MM.1S (cell line): ENCODE data around the gene B3GAT3.

ENCODE experiments used
- DNase-seq: peaks from one replicate; pipeline ENCODE4 v3.0.0-alpha.2; 2015
- H2AFZ ChIP-seq: fragments of 300-600 bp; sonication (generic); 2 replicates; pipeline ENCODE4 v1.6.0; 2016; ENCODE audit warnings: antibody characterized with exemption, low read length
- H3F3A ChIP-seq: fragments of 300-600 bp; sonication (generic); 2 replicates; pipeline ENCODE4 v1.6.1; 2016; ENCODE audit warnings: mild to moderate bottlenecking, antibody characterized with exemption, low read length, moderate library complexity, mixed read lengths; ENCODE audit not compliant: insufficient read depth
- H3K27ac ChIP-seq: fragments of 300-600 bp; sonication (generic); 2 replicates; pipeline ENCODE4 v1.5.1; 2016; ENCODE audit warnings: mild to moderate bottlenecking, low read length
- H3K27me3 ChIP-seq: fragments of 300-600 bp; sonication (generic); replicated peaks from 2 replicates; pipeline ENCODE4 v1.6.0; 2016; ENCODE audit warnings: low read length; ENCODE audit not compliant: insufficient read depth
- H3K36me3 ChIP-seq: fragments of 300-600 bp; sonication (generic); replicated peaks from 2 replicates; pipeline ENCODE4 v1.6.1; 2016; ENCODE audit warnings: mild to moderate bottlenecking, low read length, mixed read lengths; ENCODE audit not compliant: insufficient read depth
- H3K4me1 ChIP-seq: fragments of 300-600 bp; sonication (generic); 2 replicates; pipeline ENCODE4 v1.6.1; 2016; ENCODE audit warnings: low read length, mixed read lengths
- H3K4me2 ChIP-seq: fragments of 300-600 bp; sonication (generic); 2 replicates; pipeline ENCODE4 v1.6.0; 2016; ENCODE audit warnings: low read depth, low read length
- H3K4me3 ChIP-seq: fragments of 300-600 bp; sonication (generic); 2 replicates; pipeline ENCODE4 v1.5.1; 2016; ENCODE audit warnings: low read length, mixed read lengths
- H3K79me2 ChIP-seq: fragments of 300-600 bp; sonication (generic); 2 replicates; pipeline ENCODE4 v1.6.1; 2016; ENCODE audit warnings: mixed run types, low read length, mixed read lengths
- H3K9ac ChIP-seq: fragments of 300-600 bp; sonication (generic); 2 replicates; pipeline ENCODE4 v1.6.1; 2016; ENCODE audit warnings: low read length, mixed read lengths
- H3K9me2 ChIP-seq: fragments of 300-600 bp; sonication (generic); replicated peaks from 2 replicates; pipeline ENCODE4 v1.6.1; 2016; ENCODE audit warnings: mild to moderate bottlenecking, low read length, mixed read lengths; ENCODE audit not compliant: insufficient read depth
- H3K9me3 ChIP-seq: fragments of 300-600 bp; sonication (generic); replicated peaks from 2 replicates; pipeline ENCODE4 v1.6.1; 2016; ENCODE audit warnings: mild to moderate bottlenecking, low read length, mixed read lengths; ENCODE audit not compliant: insufficient read depth
- H4K20me1 ChIP-seq: fragments of 300-600 bp; sonication (generic); 2 replicates; pipeline ENCODE4 v1.6.1; 2016; ENCODE audit warnings: mild to moderate bottlenecking, low read length, moderate library complexity, mixed read lengths; ENCODE audit not compliant: insufficient read depth
- EZH2 ChIP-seq: fragments of 300-600 bp; sonication (generic); optimal IDR thresholded peaks from 2 replicates; pipeline ENCODE3; 2017; ENCODE audit warnings: low read depth, mild to moderate bottlenecking, antibody characterized with exemption, low read length, mixed read lengths
- EZH2phosphoT487 ChIP-seq: fragments of 300-600 bp; sonication (generic); IDR thresholded peaks from 2 replicates; pipeline ENCODE4 v1.6.1; 2018; ENCODE audit warnings: antibody characterized with exemption, low read length
- TF ChIP-seq, protein P1 (sequence below): fragments of 300-600 bp; sonication (generic); IDR thresholded peaks from 2 replicates; pipeline ENCODE4 v1.5.1; 2016; ENCODE audit warnings: antibody characterized with exemption, low read length, mixed read lengths

B3GAT3 gene

GRCh38 chr11:62667460-62667859, 45.7 kb upstream of the B3GAT3 start:
- no peak for TF ChIP-seq EZH2
- TF ChIP-seq, protein P1, sequence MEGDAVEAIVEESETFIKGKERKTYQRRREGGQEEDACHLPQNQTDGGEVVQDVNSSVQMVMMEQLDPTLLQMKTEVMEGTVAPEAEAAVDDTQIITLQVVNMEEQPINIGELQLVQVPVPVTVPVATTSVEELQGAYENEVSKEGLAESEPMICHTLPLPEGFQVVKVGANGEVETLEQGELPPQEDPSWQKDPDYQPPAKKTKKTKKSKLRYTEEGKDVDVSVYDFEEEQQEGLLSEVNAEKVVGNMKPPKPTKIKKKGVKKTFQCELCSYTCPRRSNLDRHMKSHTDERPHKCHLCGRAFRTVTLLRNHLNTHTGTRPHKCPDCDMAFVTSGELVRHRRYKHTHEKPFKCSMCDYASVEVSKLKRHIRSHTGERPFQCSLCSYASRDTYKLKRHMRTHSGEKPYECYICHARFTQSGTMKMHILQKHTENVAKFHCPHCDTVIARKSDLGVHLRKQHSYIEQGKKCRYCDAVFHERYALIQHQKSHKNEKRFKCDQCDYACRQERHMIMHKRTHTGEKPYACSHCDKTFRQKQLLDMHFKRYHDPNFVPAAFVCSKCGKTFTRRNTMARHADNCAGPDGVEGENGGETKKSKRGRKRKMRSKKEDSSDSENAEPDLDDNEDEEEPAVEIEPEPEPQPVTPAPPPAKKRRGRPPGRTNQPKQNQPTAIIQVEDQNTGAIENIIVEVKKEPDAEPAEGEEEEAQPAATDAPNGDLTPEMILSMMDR, result no peak
- no peak for TF ChIP-seq EZH2phosphoT487
- H3K36me3 ChIP-seq, result no peaks in the 10 kb centered on the region; the same call in 1 of the 2 replicates
- no peaks in the 10 kb centered on the region for H3K27me3 ChIP-seq
- H3K79me2 ChIP-seq, result peaks cover 53% of the 10 kb centered on the region
- H3K4me3 ChIP-seq, result no peak overlapping the region
- no peak overlapping the region for H3K4me2 ChIP-seq
- H3K9me2 ChIP-seq, result no peaks in the 10 kb centered on the region
- no peaks in the 10 kb centered on the region for H4K20me1 ChIP-seq
- H3K4me1 ChIP-seq, result peaks cover 5% of the 10 kb centered on the region; the same call in 1 of the 2 replicates
- DNase-seq, result no peak
- H2AFZ ChIP-seq, result no peak overlapping the region
- no peaks in the 10 kb centered on the region for H3K9me3 ChIP-seq
- no peak overlapping the region for H3K9ac ChIP-seq
- peaks cover 53% of the 10 kb centered on the region for H3F3A ChIP-seq
- H3K27ac ChIP-seq, result no peak overlapping the region

DNA sequence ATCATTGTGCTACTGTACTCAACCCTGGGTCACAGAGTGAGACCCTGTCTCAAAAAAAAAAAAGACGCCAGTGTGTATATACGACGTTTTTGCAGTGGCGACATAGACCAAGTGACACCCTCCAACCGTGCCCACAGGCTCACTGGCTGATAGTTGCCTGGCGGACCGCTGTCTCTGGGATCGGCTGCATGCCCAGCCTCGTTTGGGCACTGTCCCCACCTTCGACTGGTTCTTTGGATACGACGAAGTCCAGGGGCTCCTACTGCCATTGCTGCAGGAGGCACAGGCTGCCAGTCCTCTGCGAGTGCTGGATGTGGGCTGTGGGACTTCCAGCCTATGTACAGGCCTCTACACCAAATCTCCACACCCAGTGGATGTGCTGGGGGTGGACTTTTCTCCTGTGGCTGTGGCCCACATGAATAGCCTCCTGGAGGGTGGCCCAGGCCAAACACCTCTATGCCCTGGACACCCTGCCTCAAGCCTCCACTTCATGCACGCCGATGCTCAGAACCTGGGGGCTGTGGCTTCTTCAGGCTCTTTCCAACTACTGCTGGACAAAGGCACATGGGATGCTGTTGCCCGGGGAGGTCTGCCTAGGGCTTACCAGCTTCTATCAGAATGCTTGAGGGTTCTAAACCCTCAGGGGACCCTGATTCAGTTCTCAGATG, 44.6 kb upstream of the B3GAT3 start:
- Histone ChIP-seq H3K4me3 (peak overlapping the region; percentile 97; the same call in 1 of the 2 replicates), H3F3A (peaks cover 46% of the 10 kb centered on the region), H3K4me1 (peaks cover 5% of the 10 kb centered on the region; the same call in 1 of the 2 replicates), H3K9ac (no peak overlapping the region; the same call in 1 of the 2 replicates), H2AFZ (no peak overlapping the region), H3K4me2 (peak overlapping the region; percentile 70; the same call in 1 of the 2 replicates), H3K79me2 (peaks cover 43% of the 10 kb centered on the region), H3K36me3 (no peaks in the 10 kb centered on the region; the same call in 1 of the 2 replicates), H3K9me3 (no peaks in the 10 kb centered on the region), H3K9me2 (no peaks in the 10 kb centered on the region), H4K20me1 (no peaks in the 10 kb centered on the region), H3K27ac (no peak overlapping the region), H3K27me3 (no peaks in the 10 kb centered on the region)
- DNase-seq, result no peak
- TF ChIP-seq EZH2phosphoT487 (no peak), EZH2 (no peak)
- TF ChIP-seq, protein P1, result no peak

DNA sequence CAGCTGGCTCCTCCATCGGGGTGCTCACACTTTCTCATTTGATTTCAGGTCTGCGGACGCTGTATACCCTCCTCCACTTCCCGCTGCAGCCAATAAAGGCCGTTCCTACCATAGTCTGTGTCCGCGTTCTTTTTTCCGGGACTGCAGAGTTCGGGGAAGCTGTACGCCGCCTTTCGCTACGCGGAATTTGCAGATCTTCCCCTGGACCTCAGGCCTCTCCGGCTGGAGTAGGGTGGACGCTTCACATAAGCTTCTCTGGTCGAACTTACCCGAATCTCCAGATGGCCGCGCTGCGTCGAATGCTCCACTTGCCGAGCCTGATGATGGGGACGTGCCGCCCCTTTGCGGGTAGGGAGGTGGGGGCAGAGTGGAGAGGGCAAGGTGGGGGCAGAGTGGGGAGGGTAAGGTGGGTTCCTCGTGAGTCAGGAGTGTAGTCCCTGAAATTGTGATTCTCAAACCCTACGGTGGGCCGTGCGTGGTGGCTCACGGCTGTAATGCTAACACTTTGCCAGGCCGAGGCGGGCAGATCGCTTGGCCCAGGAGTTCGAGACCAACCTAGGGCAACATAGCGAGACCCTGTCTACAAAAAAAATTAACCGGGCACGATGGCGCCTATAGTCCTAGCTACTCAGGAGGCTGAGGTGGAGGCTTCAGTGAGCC, 43.9 kb upstream of the B3GAT3 start:
- peaks cover 46% of the 10 kb centered on the region for H3F3A ChIP-seq
- peak overlapping the region; percentile 97 for H3K4me3 ChIP-seq
- peak overlapping the region; percentile 83 for H3K9ac ChIP-seq
- no peak overlapping the region for H3K27ac ChIP-seq
- 0 out of 2 replicates have a peak overlapping the region, but pooled peaks have one; percentile 16 for H2AFZ ChIP-seq
- H3K4me2 ChIP-seq, result peak overlapping the region; percentile 70
- no peaks in the 10 kb centered on the region for H3K27me3 ChIP-seq
- H3K79me2 ChIP-seq, result peaks cover 36% of the 10 kb centered on the region
- H3K36me3 ChIP-seq, result no peaks in the 10 kb centered on the region; the same call in 1 of the 2 replicates
- no peaks in the 10 kb centered on the region for H3K9me3 ChIP-seq
- peak; percentile 32 for DNase-seq
- H4K20me1 ChIP-seq, result no peaks in the 10 kb centered on the region
- H3K4me1 ChIP-seq, result peaks cover 5% of the 10 kb centered on the region; the same call in 1 of the 2 replicates
- H3K9me2 ChIP-seq, result no peaks in the 10 kb centered on the region
- TF ChIP-seq EZH2, result no peak
- TF ChIP-seq, protein P1, result no peak
- no peak for TF ChIP-seq EZH2phosphoT487
